MM.1S (cell line): ENCODE data around the gene MGAT4D.
"Not testable (repeated sequence)": the region's sequence is repeated elsewhere in the genome, so short reads cannot be mapped to it uniquely, and the experiment has no call there.

Experiments used
- DNase-seq: peaks from one replicate; pipeline ENCODE4 v3.0.0-alpha.2; 2015
- H2AFZ ChIP-seq: fragments of 300-600 bp; sonication (generic); 2 replicates; pipeline ENCODE4 v1.6.0; 2016; ENCODE audit warnings: antibody characterized with exemption, low read length
- H3F3A ChIP-seq: fragments of 300-600 bp; sonication (generic); 2 replicates; pipeline ENCODE4 v1.6.1; 2016; ENCODE audit warnings: mild to moderate bottlenecking, antibody characterized with exemption, low read length, moderate library complexity, mixed read lengths; ENCODE audit not compliant: insufficient read depth
- H3K27ac ChIP-seq: fragments of 300-600 bp; sonication (generic); 2 replicates; pipeline ENCODE4 v1.5.1; 2016; ENCODE audit warnings: mild to moderate bottlenecking, low read length
- H3K27me3 ChIP-seq: fragments of 300-600 bp; sonication (generic); replicated peaks from 2 replicates; pipeline ENCODE4 v1.6.0; 2016; ENCODE audit warnings: low read length; ENCODE audit not compliant: insufficient read depth
- H3K36me3 ChIP-seq: fragments of 300-600 bp; sonication (generic); replicated peaks from 2 replicates; pipeline ENCODE4 v1.6.1; 2016; ENCODE audit warnings: mild to moderate bottlenecking, low read length, mixed read lengths; ENCODE audit not compliant: insufficient read depth
- H3K4me1 ChIP-seq: fragments of 300-600 bp; sonication (generic); 2 replicates; pipeline ENCODE4 v1.6.1; 2016; ENCODE audit warnings: low read length, mixed read lengths
- H3K4me2 ChIP-seq: fragments of 300-600 bp; sonication (generic); 2 replicates; pipeline ENCODE4 v1.6.0; 2016; ENCODE audit warnings: low read depth, low read length
- H3K4me3 ChIP-seq: fragments of 300-600 bp; sonication (generic); 2 replicates; pipeline ENCODE4 v1.5.1; 2016; ENCODE audit warnings: low read length, mixed read lengths
- H3K79me2 ChIP-seq: fragments of 300-600 bp; sonication (generic); 2 replicates; pipeline ENCODE4 v1.6.1; 2016; ENCODE audit warnings: mixed run types, low read length, mixed read lengths
- H3K9ac ChIP-seq: fragments of 300-600 bp; sonication (generic); 2 replicates; pipeline ENCODE4 v1.6.1; 2016; ENCODE audit warnings: low read length, mixed read lengths
- H3K9me2 ChIP-seq: fragments of 300-600 bp; sonication (generic); replicated peaks from 2 replicates; pipeline ENCODE4 v1.6.1; 2016; ENCODE audit warnings: mild to moderate bottlenecking, low read length, mixed read lengths; ENCODE audit not compliant: insufficient read depth
- H3K9me3 ChIP-seq: fragments of 300-600 bp; sonication (generic); replicated peaks from 2 replicates; pipeline ENCODE4 v1.6.1; 2016; ENCODE audit warnings: mild to moderate bottlenecking, low read length, mixed read lengths; ENCODE audit not compliant: insufficient read depth
- H4K20me1 ChIP-seq: fragments of 300-600 bp; sonication (generic); 2 replicates; pipeline ENCODE4 v1.6.1; 2016; ENCODE audit warnings: mild to moderate bottlenecking, low read length, moderate library complexity, mixed read lengths; ENCODE audit not compliant: insufficient read depth
- CTCF ChIP-seq: fragments of 300-600 bp; sonication (generic); IDR thresholded peaks from 2 replicates; pipeline ENCODE4 v1.5.1; 2016; ENCODE audit warnings: antibody characterized with exemption, low read length, mixed read lengths
- EZH2 ChIP-seq: fragments of 300-600 bp; sonication (generic); optimal IDR thresholded peaks from 2 replicates; pipeline ENCODE3; 2017; ENCODE audit warnings: low read depth, mild to moderate bottlenecking, antibody characterized with exemption, low read length, mixed read lengths
- EZH2phosphoT487 ChIP-seq: fragments of 300-600 bp; sonication (generic); IDR thresholded peaks from 2 replicates; pipeline ENCODE4 v1.6.1; 2018; ENCODE audit warnings: antibody characterized with exemption, low read length

The MGAT4D gene

GRCh38 chr4:140448830-140449229 is 49.3 kb downstream of the MGAT4D start:
- H2AFZ ChIP-seq: no peak overlapping the region
- H3K27me3 ChIP-seq: no peaks in the 10 kb centered on the region
- H3K9me3 ChIP-seq: no peaks in the 10 kb centered on the region
- TF ChIP-seq EZH2 (no peak), EZH2phosphoT487 (no peak), CTCF (no peak)
- H3K36me3 ChIP-seq: no peaks in the 10 kb centered on the region
- no peaks in the 10 kb centered on the region for H3K9me2 ChIP-seq
- no peak overlapping the region for H3K4me3 ChIP-seq
- H3K27ac ChIP-seq: no peak overlapping the region
- H3K4me2 ChIP-seq: no peak overlapping the region
- H3K9ac ChIP-seq: no peak overlapping the region
- no peaks in the 10 kb centered on the region for H3K79me2 ChIP-seq
- no peaks in the 10 kb centered on the region for H3K4me1 ChIP-seq
- no peak for DNase-seq
- no peaks in the 10 kb centered on the region for H3F3A ChIP-seq
- no peaks in the 10 kb centered on the region for H4K20me1 ChIP-seq

DNA sequence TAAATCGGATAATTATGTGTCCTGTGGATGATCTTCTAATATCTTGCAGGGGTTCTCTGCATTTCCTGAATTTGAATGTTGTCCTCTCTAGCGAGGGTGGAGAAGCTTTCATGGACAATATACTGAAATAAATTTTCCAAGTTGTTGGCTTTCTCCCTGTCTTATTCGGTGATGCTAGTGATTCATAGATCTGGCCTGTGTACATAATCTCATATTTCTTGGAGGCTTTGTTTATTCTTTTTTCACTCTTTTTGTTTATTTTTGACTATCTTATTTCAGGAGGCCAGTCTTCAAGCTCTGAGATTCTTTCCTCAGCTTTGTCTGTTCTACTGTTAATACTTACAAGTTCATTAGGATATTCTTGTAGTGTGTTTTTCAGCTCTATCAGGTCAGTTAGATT is 49.9 kb downstream of the MGAT4D start:
- H3K4me3 ChIP-seq: no peak overlapping the region
- no peaks in the 10 kb centered on the region for H3K79me2 ChIP-seq
- TF ChIP-seq CTCF: no peak
- H3K36me3 ChIP-seq: no peaks in the 10 kb centered on the region
- no peak overlapping the region for H2AFZ ChIP-seq
- H3K27me3 ChIP-seq: no peaks in the 10 kb centered on the region
- H3K27ac ChIP-seq: no peak overlapping the region
- H3F3A ChIP-seq: no peaks in the 10 kb centered on the region
- no peaks in the 10 kb centered on the region for H3K4me1 ChIP-seq
- DNase-seq: no peak
- H3K9me2 ChIP-seq: no peaks in the 10 kb centered on the region
- no peak overlapping the region for H3K9ac ChIP-seq
- no peak overlapping the region for H3K4me2 ChIP-seq
- H3K9me3 ChIP-seq: no peaks in the 10 kb centered on the region
- H4K20me1 ChIP-seq: no peaks in the 10 kb centered on the region

- H3K27ac ChIP-seq, H3K36me3 ChIP-seq, H3K9me3 ChIP-seq, H3K9me2 ChIP-seq, H3K4me3 ChIP-seq, H3K27me3 ChIP-seq, H3K4me1 ChIP-seq, H3K79me2 ChIP-seq, H4K20me1 ChIP-seq, H2AFZ ChIP-seq, H3F3A ChIP-seq, H3K4me2 ChIP-seq, H3K9ac ChIP-seq, DNase-seq: not testable (repeated sequence)
Measured at GRCh38 chr4:140444347-140444746, 53.7 kb downstream of the MGAT4D start.

DNA sequence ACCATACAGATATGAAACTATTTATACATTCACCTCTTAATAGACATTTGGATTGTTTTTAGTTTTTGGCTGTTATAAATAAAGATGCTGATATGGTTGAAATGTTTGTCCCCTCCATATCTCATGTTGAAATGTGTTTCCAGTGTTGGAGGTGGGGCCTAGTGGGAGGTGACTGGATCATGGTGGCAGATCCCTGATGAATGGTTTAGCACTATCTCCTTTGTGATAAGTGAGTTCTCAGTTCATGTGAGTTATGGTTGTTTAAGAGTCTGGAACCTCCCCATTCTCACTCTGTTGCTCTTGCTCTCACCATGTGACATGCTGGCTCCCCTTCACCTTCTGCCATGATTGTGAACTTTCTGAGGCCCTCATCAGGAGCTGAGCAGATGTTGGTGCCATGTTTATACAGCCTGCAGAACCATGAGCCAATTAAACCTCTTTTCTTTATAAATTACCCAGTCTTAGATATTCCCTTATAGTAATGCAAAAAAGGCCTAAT is 58.4 kb downstream of the MGAT4D start:
- no peak overlapping the region for H3K27ac ChIP-seq
- no peaks in the 10 kb centered on the region for H3K4me1 ChIP-seq
- H3K36me3 ChIP-seq: no peaks in the 10 kb centered on the region
- H3F3A ChIP-seq: no peaks in the 10 kb centered on the region
- H4K20me1 ChIP-seq: no peaks in the 10 kb centered on the region
- no peak overlapping the region for H3K4me2 ChIP-seq
- TF ChIP-seq EZH2phosphoT487 (no peak), CTCF (no peak)
- no peak overlapping the region for H2AFZ ChIP-seq
- no peaks in the 10 kb centered on the region for H3K79me2 ChIP-seq
- no peaks in the 10 kb centered on the region for H3K9me2 ChIP-seq
- H3K4me3 ChIP-seq: no peak overlapping the region
- H3K9me3 ChIP-seq: no peaks in the 10 kb centered on the region
- no peak overlapping the region for H3K9ac ChIP-seq
- no peak for DNase-seq
- no peaks in the 10 kb centered on the region for H3K27me3 ChIP-seq
